Psoas muscle (tissue), 8 donors: ENCODE measurements around the gene CUX1. TPM values are rescaled to one million over a fixed set of nuclear protein-coding genes. Genes with fewer than 3 reads are reported as not detected.

Experiments used
- ATAC-seq, 4 donors: fragments of 200-7000 bp; cut with Tn5 transposase; one replicate each; pipeline ENCODE4 v1.9.1; 2020; ENCODE audit warnings: moderate library complexity in 3 of 4, mild to moderate bottlenecking in 2 of 4
- DNase-seq, 2 donors: peaks; one replicate each; pipeline ENCODE4 v3.0.0-alpha.2; 2020
- H3K27ac ChIP-seq: fragments of 200-600 bp; one replicate; pipeline ENCODE4 v1.8.0; 2022
- H3K27me3 ChIP-seq, 3 donors: fragments of 200-600 bp in 1 of 3; one replicate each; pipeline versions ENCODE4 v1.6.1 to v1.8.0; 2013 to 2022; ENCODE audit warnings: low read length in 2 of 3, mild to moderate bottlenecking in 2 of 3, moderate library complexity in 1 of 3; ENCODE audit not compliant: insufficient read depth in 3 of 3
- H3K36me3 ChIP-seq, 2 donors: fragments of 200-600 bp in 1 of 2; one replicate each; pipeline versions ENCODE4 v1.6.1 to v1.8.0; 2013 to 2022; ENCODE audit warnings: low read depth in 1 of 2, mild to moderate bottlenecking in 1 of 2, moderate library complexity in 1 of 2; ENCODE audit not compliant: insufficient read depth in 1 of 2
- H3K4me1 ChIP-seq: fragments of 200-600 bp; one replicate; pipeline ENCODE4 v1.8.0; 2022
- H3K4me3 ChIP-seq: fragments of 200-600 bp; one replicate; pipeline ENCODE4 v1.8.0; 2022; ENCODE audit warnings: mild to moderate bottlenecking
- H3K9me3 ChIP-seq: fragments of 200-600 bp; one replicate; pipeline ENCODE4 v1.8.0; 2022
- WGBS, 3 donors: extraction: QIAGEN DNeasy Blood & Tissue Kit; methylation state at CpG; one replicate each; pipeline versions ENCODE4 v1.1.6 to v1.1.7; 2013; 5-methylcytosine and 5-hydroxymethylcytosine counted together
- intact Hi-C, 2 donors: fragments of 100-400 bp; cut with DNase I; formaldehyde crosslinking; loops; one replicate each; pipeline versions ENCODE4 v1.11.0 to v1.14.2; 2022
- polyA plus RNA-seq, 3 donors: library from polyadenylated mRNA; stranded (reverse); fragments of 200-250 nt; gene quantifications; one replicate each; pipeline ENCODE4 v1.2.3, GENCODE V29; 2013
- total RNA-seq, 4 donors: library from RNA; stranded (reverse); fragmentation: NEBNext Ultra II Directional in 2 of 4; extraction: Animal tissue kit (Norgen Biotek cat#: 25700) in 2 of 4; gene quantifications; one replicate each; pipeline versions ENCODE4 v1.2.1 to v1.2.4, GENCODE V29; 2021 to 2023
- TF ChIP-seq, protein P1 (sequence below): fragments of 200-600 bp; IDR thresholded peaks from one replicate; pipeline ENCODE4 v1.8.0; 2022; ENCODE audit warnings: antibody characterized with exemption
- donor health status: healthy with polysubstance abuse.
- donor health status: DM: no; HTN: no; CAD: no; lungs with moderate emphysema.
- donor health status: Bipolar disorder and iron deficiency.
- donor health status: healthy.
- donor health status: DM: yes; HTN: yes; CAD: no.
- donor health status: DM: no; HTN: no; CAD: no.
- donor health status: DM: no; HTN: no; CAD: no.
- donor health status: DM: yes; HTN: yes; CAD: no.

CUX1 gene
- total and polyA plus RNA-seq, 7 donors, result 12.5 to 95.6 (median 72.4) TPM

DNA sequence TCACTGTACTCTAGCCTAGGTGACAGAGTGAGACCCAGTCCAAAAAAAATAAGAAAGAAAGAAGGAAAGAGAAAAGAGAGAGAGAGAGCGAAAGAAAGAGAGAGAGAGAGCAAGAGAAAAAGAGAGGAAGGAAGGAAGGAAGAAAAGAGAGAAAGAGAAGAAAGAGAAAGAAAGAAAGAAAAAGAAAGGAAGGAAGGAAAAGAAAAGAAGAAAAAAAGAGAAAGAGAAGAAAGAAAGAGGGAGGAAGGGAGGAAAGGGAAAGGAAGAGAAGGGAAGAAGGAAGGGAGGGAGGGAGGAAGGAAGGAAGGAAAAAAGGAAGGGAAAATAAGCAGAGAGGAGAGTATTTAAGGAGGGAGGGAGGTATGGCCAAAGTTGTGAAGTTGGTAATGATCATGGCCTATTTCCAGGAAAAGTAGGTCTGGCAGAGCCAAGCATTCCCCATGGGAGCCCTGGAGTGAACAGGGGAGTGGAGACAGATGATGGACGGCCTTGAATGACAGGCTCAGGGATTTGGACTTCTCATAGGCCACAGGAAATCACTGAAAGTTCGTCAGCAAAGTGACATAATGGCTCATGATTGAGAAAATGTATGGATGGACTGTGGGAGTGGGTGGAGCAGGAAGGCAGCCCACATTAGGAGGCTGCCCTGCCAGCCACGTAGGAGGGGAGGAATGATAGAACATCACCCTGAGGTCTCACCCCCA lies 44.8 kb upstream of the CUX1 start:
- WGBS, 3 donors, result 57 to 62% (median 61%) methylated on average over 4 of the region's 4 CpGs
- intact Hi-C loops, result no loop called here

DNA sequence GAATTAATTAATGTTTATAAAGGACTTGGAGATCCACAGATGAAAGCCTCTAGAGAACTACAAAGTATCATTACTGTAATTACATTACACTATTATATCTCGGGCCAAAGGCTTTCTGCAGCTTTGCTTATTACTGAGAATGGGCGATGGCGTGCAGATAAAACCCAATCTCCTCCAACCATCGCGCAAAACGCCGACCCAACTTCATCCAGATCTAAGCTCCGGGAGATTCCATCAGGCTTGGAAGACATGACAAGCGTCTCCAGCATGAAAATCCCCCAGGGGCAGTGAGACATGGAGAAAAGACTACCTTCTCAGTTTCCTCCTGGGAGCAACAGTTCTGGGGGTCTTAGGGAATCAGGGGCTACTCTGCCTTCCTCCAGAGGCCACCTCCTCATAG lies 42.2 kb upstream of the CUX1 start:
- 85 to 89% (median 86%) methylated on average over 9 of the region's 9 CpGs for WGBS, 3 donors

More for the DNA sequence above, 44.8 kb upstream of the CUX1 start:
- no peaks in the 10 kb centered on the region for H3K4me1 ChIP-seq
- H3K27me3 ChIP-seq, result no peaks in the 10 kb centered on the region
- TF ChIP-seq, protein P1, sequence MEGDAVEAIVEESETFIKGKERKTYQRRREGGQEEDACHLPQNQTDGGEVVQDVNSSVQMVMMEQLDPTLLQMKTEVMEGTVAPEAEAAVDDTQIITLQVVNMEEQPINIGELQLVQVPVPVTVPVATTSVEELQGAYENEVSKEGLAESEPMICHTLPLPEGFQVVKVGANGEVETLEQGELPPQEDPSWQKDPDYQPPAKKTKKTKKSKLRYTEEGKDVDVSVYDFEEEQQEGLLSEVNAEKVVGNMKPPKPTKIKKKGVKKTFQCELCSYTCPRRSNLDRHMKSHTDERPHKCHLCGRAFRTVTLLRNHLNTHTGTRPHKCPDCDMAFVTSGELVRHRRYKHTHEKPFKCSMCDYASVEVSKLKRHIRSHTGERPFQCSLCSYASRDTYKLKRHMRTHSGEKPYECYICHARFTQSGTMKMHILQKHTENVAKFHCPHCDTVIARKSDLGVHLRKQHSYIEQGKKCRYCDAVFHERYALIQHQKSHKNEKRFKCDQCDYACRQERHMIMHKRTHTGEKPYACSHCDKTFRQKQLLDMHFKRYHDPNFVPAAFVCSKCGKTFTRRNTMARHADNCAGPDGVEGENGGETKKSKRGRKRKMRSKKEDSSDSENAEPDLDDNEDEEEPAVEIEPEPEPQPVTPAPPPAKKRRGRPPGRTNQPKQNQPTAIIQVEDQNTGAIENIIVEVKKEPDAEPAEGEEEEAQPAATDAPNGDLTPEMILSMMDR, result no peak
- DNase-seq (no peak), ATAC-seq (no peak)
- no peak overlapping the region for H3K27ac ChIP-seq
- H3K9me3 ChIP-seq, result no peaks in the 10 kb centered on the region
- no peak overlapping the region for H3K4me3 ChIP-seq
- no peaks in the 10 kb centered on the region for H3K36me3 ChIP-seq

DNA sequence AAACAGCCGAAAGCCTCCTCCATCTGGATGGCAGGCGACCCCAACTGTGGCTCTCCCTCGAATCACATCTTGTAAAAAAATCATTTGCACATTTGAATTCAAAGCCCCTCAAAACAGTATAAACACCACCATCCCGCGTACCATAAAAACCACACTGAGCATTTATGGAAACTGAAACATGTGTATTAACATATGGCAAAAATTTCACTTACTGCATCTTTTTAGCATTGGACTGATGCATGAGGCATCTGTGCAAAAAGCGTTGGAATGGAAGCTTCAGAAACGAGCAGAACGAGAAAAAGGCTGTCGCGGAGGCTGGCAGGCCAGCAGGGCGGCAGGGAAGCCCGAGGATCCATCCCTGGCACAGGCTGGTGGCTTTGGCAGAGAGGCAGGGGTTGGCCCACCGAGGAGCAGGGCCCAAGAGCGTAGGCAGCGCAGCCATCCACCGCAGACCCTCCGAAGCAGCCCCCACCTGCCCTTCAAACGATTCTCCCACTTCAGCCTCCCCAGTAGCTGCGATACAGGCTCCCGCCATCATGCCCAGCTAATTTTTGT lies 39.3 kb upstream of the CUX1 start:
- Histone ChIP-seq H3K9me3 (no peaks in the 10 kb centered on the region), H3K4me1 (no peaks in the 10 kb centered on the region), H3K27ac (no peak overlapping the region), H3K36me3 (no peaks in the 10 kb centered on the region), H3K4me3 (no peak overlapping the region), H3K27me3 (no peaks in the 10 kb centered on the region)
- WGBS, 3 donors, result 89 to 90% (median 89%) methylated on average over 20 of the region's 20 CpGs
- no peak for DNase-seq
- intact Hi-C loops, result no loop called here
- ATAC-seq, result no peak
- TF ChIP-seq, protein P1, result no peak

More for the DNA sequence above, 42.2 kb upstream of the CUX1 start:
- no peak overlapping the region for H3K27ac ChIP-seq
- no peaks in the 10 kb centered on the region for H3K27me3 ChIP-seq
- no peak overlapping the region for H3K4me3 ChIP-seq
- ATAC-seq, result no peak
- TF ChIP-seq, protein P1, result no peak
- no peaks in the 10 kb centered on the region for H3K36me3 ChIP-seq
- no peaks in the 10 kb centered on the region for H3K9me3 ChIP-seq
- DNase-seq, result no peak
- no peaks in the 10 kb centered on the region for H3K4me1 ChIP-seq
- intact Hi-C loops, result no loop called here

DNA sequence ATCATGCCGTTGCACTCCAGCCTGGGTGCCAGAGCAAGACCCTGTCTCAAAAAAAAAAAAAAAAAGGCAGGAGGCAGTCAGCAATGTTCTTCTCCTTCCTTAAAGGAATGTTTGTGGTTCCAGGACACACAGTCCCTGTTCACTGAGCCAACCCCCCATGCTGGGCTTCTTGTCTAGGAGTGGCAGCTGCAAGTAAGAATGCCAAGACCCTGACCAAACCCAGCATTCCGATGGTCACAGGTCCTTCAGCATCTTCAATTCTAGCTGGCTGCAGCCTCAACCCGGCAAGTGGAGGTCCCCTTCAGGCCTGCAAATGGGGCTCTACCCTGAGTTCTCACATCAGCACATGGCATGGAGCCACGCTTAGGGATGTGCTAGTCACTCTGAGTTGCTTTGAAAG lies 38.2 kb upstream of the CUX1 start:
- intact Hi-C loops, result no loop called here
- 73 to 75% (median 74%) methylated on average over 4 of the region's 4 CpGs for WGBS, 3 donors
- Histone ChIP-seq H3K36me3 (no peaks in the 10 kb centered on the region), H3K4me3 (no peak overlapping the region), H3K27ac (no peak overlapping the region), H3K4me1 (peaks cover under 1% of the 10 kb centered on the region), H3K9me3 (no peaks in the 10 kb centered on the region), H3K27me3 (no peaks in the 10 kb centered on the region)
- ATAC-seq (no peak), DNase-seq (no peak)
- TF ChIP-seq, protein P1, result no peak
